Ureter (tissue), 1 donor: ENCODE measurements around the gene FAM227B. TPM values are rescaled to one million over a fixed set of nuclear protein-coding genes. Genes with fewer than 3 reads are reported as not detected.
"Not testable (repeated sequence)": the region's sequence is repeated elsewhere in the genome, so short reads cannot be mapped to it uniquely, and the experiment has no call there.

ENCODE experiments used
- DNase-seq: peaks from one replicate; pipeline ENCODE4 v3.0.0-alpha.2; 2020; ENCODE audit warnings: low spot score
- total RNA-seq: library from RNA; stranded (reverse); gene quantifications from one replicate; pipeline ENCODE4 v1.2.4, GENCODE V29; 2023
- donor health status: DM: yes; HTN: yes; CAD: no.

Gene FAM227B
- total RNA-seq, 1 donor from 2014 or later, result 9.6 TPM

GRCh38 chr15:49495993-49496753 is 124.4 kb downstream of the FAM227B start:
- no peak for DNase-seq

- DNase-seq, result no peak
Measured at GRCh38 chr15:49494842-49495241, 125.8 kb downstream of the FAM227B start.

GRCh38 chr15:49492830-49493229 is 127.8 kb downstream of the FAM227B start:
- no peak for DNase-seq

- no peak for DNase-seq
Measured at GRCh38 chr15:49492151-49492550, 128.5 kb downstream of the FAM227B start.

GRCh38 chr15:49490966-49491365 is 129.7 kb downstream of the FAM227B start:
- DNase-seq, result no peak

- not testable (repeated sequence) for DNase-seq
Measured at GRCh38 chr15:49485401-49485800, 135.2 kb downstream of the FAM227B start.

- not testable (repeated sequence) for DNase-seq
Measured at GRCh38 chr15:49478982-49479381, 141.6 kb downstream of the FAM227B start.

GRCh38 chr15:49478021-49478420 is 142.6 kb downstream of the FAM227B start:
- not testable (repeated sequence) for DNase-seq

- DNase-seq, result no peak
Measured at GRCh38 chr15:49473031-49473430, 147.6 kb downstream of the FAM227B start.

- DNase-seq, result no peak
Measured at GRCh38 chr15:49472338-49472737, 148.3 kb downstream of the FAM227B start.

- DNase-seq, result no peak
Measured at GRCh38 chr15:49471733-49472132, 148.9 kb downstream of the FAM227B start.

GRCh38 chr15:49471248-49471647 is 149.4 kb downstream of the FAM227B start:
- not testable (repeated sequence) for DNase-seq

- DNase-seq, result no peak
Measured at GRCh38 chr15:49468481-49468839, 152.2 kb downstream of the FAM227B start.

- no peak for DNase-seq
Measured at GRCh38 chr15:49467746-49468480, 152.7 kb downstream of the FAM227B start.

GRCh38 chr15:49466119-49466518 is 154.5 kb downstream of the FAM227B start:
- no peak for DNase-seq

- DNase-seq, result no peak
Measured at GRCh38 chr15:49464522-49464921, 156.1 kb downstream of the FAM227B start.

GRCh38 chr15:49462232-49462844 is 158.3 kb downstream of the FAM227B start:
- DNase-seq, result no peak

- DNase-seq, result no peak
Measured at GRCh38 chr15:49460411-49460941, 160.1 kb downstream of the FAM227B start.

- no peak for DNase-seq
Measured at GRCh38 chr15:49458145-49458544, 162.5 kb downstream of the FAM227B start.

GRCh38 chr15:49456166-49456565 is 164.5 kb downstream of the FAM227B start:
- DNase-seq, result no peak

- DNase-seq, result no peak
Measured at GRCh38 chr15:49452595-49452994, 168.0 kb downstream of the FAM227B start.

- DNase-seq, result no peak
Measured at GRCh38 chr15:49441816-49442215, 178.8 kb downstream of the FAM227B start.
